Liver (tissue), 9 donors: ENCODE measurements around the gene HDHD3. TPM values are rescaled to one million over a fixed set of nuclear protein-coding genes. Genes with fewer than 3 reads are reported as not detected.

Experiments
- DNase-seq: peaks from one replicate; pipeline ENCODE4 v3.0.0-alpha.2; 2017; ENCODE audit warnings: low spot score
- H3K27ac ChIP-seq, 2 donors: one replicate each; pipeline ENCODE4 v1.7.0; 2013; ENCODE audit warnings: inconsistent platforms in 2 of 2, low read length in 2 of 2, control low read depth in 1 of 2, low read depth in 1 of 2, mild to moderate bottlenecking in 1 of 2
- H3K27me3 ChIP-seq, 4 donors: one replicate each; pipeline versions ENCODE4 v1.6.1 to v1.7.0; 2013; ENCODE audit warnings: low read length in 3 of 4, inconsistent platforms in 1 of 4, mild to moderate bottlenecking in 1 of 4, moderate library complexity in 1 of 4; ENCODE audit not compliant: control insufficient read depth in 4 of 4, insufficient read depth in 4 of 4
- H3K36me3 ChIP-seq, 4 donors: one replicate each; pipeline versions ENCODE4 v1.6.1 to v1.7.0; 2013; ENCODE audit warnings: low read length in 3 of 4, mild to moderate bottlenecking in 3 of 4, low read depth in 1 of 4, moderate library complexity in 1 of 4; ENCODE audit not compliant: control insufficient read depth in 4 of 4, insufficient read depth in 3 of 4
- H3K4me1 ChIP-seq, 4 donors: one replicate each; pipeline versions ENCODE4 v1.6.1 to v1.7.0; 2013; ENCODE audit warnings: low read length in 3 of 4, mild to moderate bottlenecking in 3 of 4, moderate library complexity in 1 of 4; ENCODE audit not compliant: control insufficient read depth in 4 of 4, insufficient read depth in 4 of 4
- H3K4me3 ChIP-seq, 3 donors: one replicate each; pipeline versions ENCODE4 v1.6.1 to v1.7.0; 2013; ENCODE audit warnings: low read length in 3 of 3, control low read depth in 1 of 3, low read depth in 1 of 3, mild to moderate bottlenecking in 1 of 3
- H3K9ac ChIP-seq, 2 donors: one replicate each; pipeline ENCODE4 v1.7.0; 2013; ENCODE audit warnings: low read length in 2 of 2, mild to moderate bottlenecking in 2 of 2, moderate library complexity in 2 of 2, control low read depth in 1 of 2, low read depth in 1 of 2
- H3K9me3 ChIP-seq, 4 donors: one replicate each; pipeline versions ENCODE4 v1.6.1 to v1.7.0; 2013; ENCODE audit warnings: low read length in 3 of 4; ENCODE audit not compliant: control insufficient read depth in 4 of 4
- ATF3 ChIP-seq: IDR thresholded peaks from 2 replicates; pipeline ENCODE4 v1.6.1; 2016; ENCODE audit warnings: antibody characterized with exemption
- EGR1 ChIP-seq, 2 donors: IDR thresholded peaks; 2 replicates each; pipeline ENCODE4 v1.6.1; 2016 to 2018; ENCODE audit warnings: antibody characterized with exemption in 2 of 2, low read depth in 2 of 2
- FOXA1 ChIP-seq: IDR thresholded peaks from 2 replicates; pipeline ENCODE4 v1.6.1; 2016; ENCODE audit warnings: antibody characterized with exemption
- FOXA2 ChIP-seq: IDR thresholded peaks from 2 replicates; pipeline ENCODE4 v1.6.1; 2016; ENCODE audit warnings: antibody characterized with exemption
- GABPA ChIP-seq, 2 donors: IDR thresholded peaks in 1 of 2; conservative IDR thresholded peaks in 1 of 2; 2 replicates each; pipeline ENCODE4 v1.6.1; 2016; ENCODE audit warnings: antibody characterized with exemption in 2 of 2, mild to moderate bottlenecking in 1 of 2, moderate library complexity in 1 of 2
- HNF4A ChIP-seq, 2 donors: conservative IDR thresholded peaks; 2 replicates each; pipeline ENCODE4 v1.6.1; 2016; ENCODE audit warnings: antibody characterized with exemption in 2 of 2, mild to moderate bottlenecking in 2 of 2
- HNF4G ChIP-seq: IDR thresholded peaks from 2 replicates; pipeline ENCODE4 v1.6.1; 2016; ENCODE audit warnings: antibody characterized with exemption
- NR2F2 ChIP-seq: IDR thresholded peaks from 2 replicates; pipeline ENCODE4 v1.6.1; 2016; ENCODE audit warnings: antibody characterized with exemption
- RAD21 ChIP-seq, 2 donors: IDR thresholded peaks; 2 replicates each; pipeline ENCODE4 v1.6.1; 2016; ENCODE audit warnings: antibody characterized with exemption in 2 of 2, mild to moderate bottlenecking in 2 of 2
- REST ChIP-seq: IDR thresholded peaks from 2 replicates; pipeline ENCODE4 v1.6.1; 2016; ENCODE audit warnings: antibody characterized with exemption, mild to moderate bottlenecking
- RXRA ChIP-seq, 2 donors: IDR thresholded peaks; 2 replicates each; pipeline ENCODE4 v1.6.1; 2017 to 2018; ENCODE audit warnings: antibody characterized with exemption in 2 of 2, mild to moderate bottlenecking in 1 of 2
- SP1 ChIP-seq: IDR thresholded peaks from 2 replicates; pipeline ENCODE4 v1.6.1; 2018; ENCODE audit warnings: antibody characterized with exemption, mild to moderate bottlenecking
- TAF1 ChIP-seq: conservative IDR thresholded peaks from 2 replicates; pipeline ENCODE4 v1.6.1; 2016; ENCODE audit warnings: antibody characterized with exemption, mild to moderate bottlenecking
- ZBTB33 ChIP-seq: IDR thresholded peaks from 2 replicates; pipeline ENCODE4 v1.6.1; 2016; ENCODE audit warnings: antibody characterized with exemption
- WGBS: extraction: QIAGEN DNeasy Blood & Tissue Kit; methylation state at CpG from one replicate; pipeline ENCODE4 v1.1.7; 2013; 5-methylcytosine and 5-hydroxymethylcytosine counted together
- polyA plus RNA-seq, 2 donors: library from polyadenylated mRNA; stranded (reverse) in 1 of 2; unstranded in 1 of 2; fragments of 200-250 nt in 1 of 2; fragments of >200 nt in 1 of 2; fragmentation: Nextera tagmentation in 1 of 2; extraction: Ambion mirVana in 1 of 2; gene quantifications; one replicate each; pipeline versions ENCODE4 v1.2.1 to v1.2.3, GENCODE V29; 2013 to 2015
- total RNA-seq, 2 donors: library from RNA; depleted of rRNA; stranded (reverse); fragments of >200 nt; gene quantifications; one replicate each; pipeline ENCODE4 v1.2.3, GENCODE V29; 2014
- donor health status: healthy.
- donor health status: healthy.
- donor health status: healthy.
- donor health status: healthy.
- donor health status: healthy.

HDHD3 gene
- total and polyA plus RNA-seq, 4 donors: 26.9 to 63.6 (median 61.0) TPM

GRCh38 chr9:113364951-113365350, 11.8 kb downstream of the HDHD3 start (continued):
- TF ChIP-seq REST (no peak), RAD21 (IDR thresholded peaks at IDR 0.05) (no peak), FOXA2 (no peak), TAF1 (no peak), HNF4A (conservative IDR thresholded peaks at IDR 0.05) (no peak), FOXA1 (no peak)

GRCh38 chr9:113363336-113363735, 13.4 kb downstream of the HDHD3 start:
- WGBS: 88% methylated on average over 3 of the region's 3 CpGs
- H3K9me3 ChIP-seq: no peaks in the 10 kb centered on the region
- no peaks in the 10 kb centered on the region for H3K36me3 ChIP-seq
- DNase-seq: no peak
- H3K27me3 ChIP-seq: no peaks in the 10 kb centered on the region
- no peak overlapping the region for H3K4me3 ChIP-seq
- H3K27ac ChIP-seq: no peak overlapping the region
- no peak for TF ChIP-seq FOXA2
- no peak for TF ChIP-seq RXRA (IDR thresholded peaks at IDR 0.05)
- no peak for TF ChIP-seq HNF4A (conservative IDR thresholded peaks at IDR 0.05)
- no peak for TF ChIP-seq NR2F2
- no peak for TF ChIP-seq FOXA1
- no peak for TF ChIP-seq ATF3
- TF ChIP-seq GABPA (IDR thresholded peaks at IDR 0.05 in 1 of 2, conservative IDR thresholded peaks at IDR 0.05 in 1 of 2): no peak
- no peak for TF ChIP-seq SP1
- TF ChIP-seq HNF4G: no peak
- H3K4me1 ChIP-seq: peaks cover 0 to 5% (median under 1%) of the 10 kb centered on the region in 4 donors
- no peak overlapping the region for H3K9ac ChIP-seq

- no peaks in the 10 kb centered on the region for H3K36me3 ChIP-seq
- H3K9ac ChIP-seq: no peak overlapping the region
- DNase-seq: no peak
- H3K27me3 ChIP-seq: no peaks in the 10 kb centered on the region
- no peaks in the 10 kb centered on the region for H3K9me3 ChIP-seq
- H3K4me3 ChIP-seq: no peak overlapping the region
- no peak for TF ChIP-seq ATF3
- TF ChIP-seq HNF4G: no peak
- TF ChIP-seq REST: no peak
- TF ChIP-seq ZBTB33: no peak
- TF ChIP-seq HNF4A (conservative IDR thresholded peaks at IDR 0.05): no peak
- TF ChIP-seq EGR1 (IDR thresholded peaks at IDR 0.05; ENCODE audit: low read depth in 2 of 2): no peak
- TF ChIP-seq NR2F2: no peak
- 75% methylated on average over 7 of the region's 7 CpGs for WGBS
- H3K27ac ChIP-seq: no peak overlapping the region
- peaks cover 0 to 5% (median 0%) of the 10 kb centered on the region in 4 donors for H3K4me1 ChIP-seq
These were observed 15.3 kb downstream of the HDHD3 start for GRCh38 chr9:113361304-113362018.
